ENCODE measurements around the gene CNTNAP5.

GRCh38 chr2:124810132-124810531 is 785.0 kb downstream of the CNTNAP5 start:
- TF ChIP-seq POLR2A (IDR thresholded peaks at IDR 0.05) (no peak), CTCF (IDR thresholded peaks at IDR 0.05) (no peak), EP300 (IDR thresholded peaks at IDR 0.05) (no peak), POLR2AphosphoS5 (IDR thresholded peaks at IDR 0.05) (no peak)
